GM21447 (cell line): ENCODE data around the gene CYTL1.
"Not testable (repeated sequence)": the region's sequence is repeated elsewhere in the genome, so short reads cannot be mapped to it uniquely, and the experiment has no call there.

Experiments
- ATAC-seq: cut with Tn5 transposase; IDR thresholded peaks from one replicate; pipeline ENCODE4 v1.9.1; 2021; ENCODE audit not compliant: unreplicated experiment

Gene CYTL1

DNA sequence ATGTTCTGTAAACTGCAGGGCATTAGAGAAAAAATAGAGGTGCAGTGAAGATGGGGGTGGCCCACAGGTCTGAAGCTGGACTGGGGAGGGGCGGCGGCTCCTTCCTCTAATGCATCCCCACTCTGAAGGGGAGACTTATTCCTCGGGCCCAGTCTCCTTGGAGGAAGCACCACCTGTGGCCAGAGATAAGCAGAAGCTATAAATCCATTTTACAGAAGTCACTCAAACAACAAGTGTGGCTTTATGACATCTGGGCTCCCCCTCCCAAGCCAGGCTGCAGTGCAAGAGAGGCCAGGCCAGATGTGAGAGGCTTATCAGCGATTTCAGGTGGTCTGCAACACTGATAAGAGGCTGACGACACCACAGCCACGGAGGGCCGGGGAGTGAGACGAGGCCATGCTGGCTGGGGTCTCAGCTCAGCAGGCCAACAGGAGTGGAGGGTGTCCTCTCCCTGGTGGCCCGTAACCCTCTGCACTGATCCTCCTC, 15.8 kb downstream of the CYTL1 start:
- ATAC-seq = no peak

DNA sequence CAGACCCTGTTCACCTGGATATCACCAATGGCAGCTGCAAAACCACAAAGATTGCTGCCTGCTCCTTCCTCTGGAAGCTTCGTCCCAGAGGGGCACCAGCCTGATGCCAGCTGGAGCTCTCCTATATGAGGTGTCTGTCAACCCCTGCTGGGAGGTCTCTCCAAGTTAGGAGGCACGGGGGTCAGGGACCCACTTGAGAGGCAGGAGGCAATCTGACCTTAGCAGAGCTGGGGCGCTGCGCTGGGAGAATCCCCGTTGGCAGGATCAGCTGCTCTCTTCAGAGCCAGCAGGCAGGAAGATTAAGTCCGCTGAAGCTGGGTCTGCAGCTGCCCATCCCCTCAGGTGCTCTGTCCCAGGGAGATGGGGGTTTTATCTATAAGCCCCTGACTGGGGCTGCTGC, 17.6 kb downstream of the CYTL1 start:
- not testable (repeated sequence) for ATAC-seq

DNA sequence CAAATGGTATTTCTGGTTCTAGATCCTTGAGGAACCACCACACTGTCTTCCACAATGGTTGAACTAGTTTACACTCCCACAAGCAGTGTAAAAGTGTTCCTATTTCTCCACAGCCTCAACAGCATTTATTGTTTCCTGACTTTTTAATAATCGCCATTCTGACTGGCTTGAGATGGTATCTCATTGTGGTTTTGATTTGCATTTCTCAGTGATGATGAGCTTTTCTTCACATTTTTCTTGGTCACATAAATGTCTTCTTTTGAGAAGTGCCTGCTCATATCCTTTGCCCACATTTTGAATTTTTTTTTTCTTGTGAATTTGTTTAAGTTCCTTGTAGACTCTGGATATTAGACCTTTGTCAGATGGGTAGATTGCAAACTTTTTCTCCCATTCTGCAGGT, 22.3 kb downstream of the CYTL1 start:
- ATAC-seq = not testable (repeated sequence)

DNA sequence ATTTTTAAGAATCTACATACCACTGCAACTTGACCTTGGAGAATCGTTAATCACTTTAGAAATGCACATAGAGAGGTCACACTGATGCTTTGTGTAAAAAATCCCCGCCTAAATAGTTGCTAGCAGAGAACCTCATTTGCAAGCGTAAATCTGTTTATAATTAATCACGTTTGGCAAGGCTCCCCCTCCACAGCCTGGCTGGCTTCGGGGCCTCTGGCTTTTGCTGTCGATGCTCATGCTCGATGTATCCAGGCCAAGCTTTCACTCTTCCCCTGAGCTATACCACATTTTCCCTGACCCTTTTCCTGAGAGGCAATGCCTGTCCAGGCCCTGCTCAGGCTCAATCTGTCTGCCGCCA, 23.4 kb downstream of the CYTL1 start:
- ATAC-seq = no peak

DNA sequence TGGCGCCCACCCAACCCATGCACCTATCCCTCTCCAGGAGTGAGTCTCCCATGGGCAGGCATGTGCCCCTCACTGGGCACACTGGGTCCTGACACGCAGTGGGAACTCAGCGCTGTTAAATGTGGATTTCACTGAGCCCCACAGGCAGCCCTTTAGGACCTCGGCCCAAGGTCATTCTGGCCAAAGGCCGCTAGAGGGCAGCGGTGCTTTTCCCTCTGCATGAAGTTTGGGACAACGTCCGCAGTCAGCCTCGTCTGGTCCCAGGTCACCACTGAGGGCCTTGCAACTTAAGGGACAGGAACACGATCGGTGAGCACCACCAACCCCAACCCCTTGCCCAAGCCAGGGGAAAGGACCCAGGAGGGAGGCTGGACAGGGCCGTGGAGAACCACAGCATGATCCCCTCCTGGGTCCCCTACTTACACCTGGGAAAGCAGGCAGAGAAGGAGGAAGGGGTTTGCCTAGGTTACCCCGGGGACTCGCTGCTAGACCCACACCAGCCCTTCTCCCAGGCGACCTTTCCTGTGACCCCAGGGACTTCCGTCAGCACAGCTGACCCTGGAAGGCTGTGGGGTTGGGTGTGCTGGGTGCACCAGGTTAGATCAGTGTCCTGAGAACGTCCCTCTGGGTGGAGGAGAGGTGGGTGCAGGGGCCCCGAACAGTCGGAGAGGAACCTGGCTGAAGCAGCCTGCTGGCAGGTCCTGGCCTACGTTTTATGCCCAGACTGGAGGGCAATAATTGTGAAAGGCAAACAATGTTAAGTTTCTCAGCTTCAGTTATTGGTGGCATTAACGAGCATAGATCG, 24.0 kb downstream of the CYTL1 start:
- ATAC-seq = no peak

DNA sequence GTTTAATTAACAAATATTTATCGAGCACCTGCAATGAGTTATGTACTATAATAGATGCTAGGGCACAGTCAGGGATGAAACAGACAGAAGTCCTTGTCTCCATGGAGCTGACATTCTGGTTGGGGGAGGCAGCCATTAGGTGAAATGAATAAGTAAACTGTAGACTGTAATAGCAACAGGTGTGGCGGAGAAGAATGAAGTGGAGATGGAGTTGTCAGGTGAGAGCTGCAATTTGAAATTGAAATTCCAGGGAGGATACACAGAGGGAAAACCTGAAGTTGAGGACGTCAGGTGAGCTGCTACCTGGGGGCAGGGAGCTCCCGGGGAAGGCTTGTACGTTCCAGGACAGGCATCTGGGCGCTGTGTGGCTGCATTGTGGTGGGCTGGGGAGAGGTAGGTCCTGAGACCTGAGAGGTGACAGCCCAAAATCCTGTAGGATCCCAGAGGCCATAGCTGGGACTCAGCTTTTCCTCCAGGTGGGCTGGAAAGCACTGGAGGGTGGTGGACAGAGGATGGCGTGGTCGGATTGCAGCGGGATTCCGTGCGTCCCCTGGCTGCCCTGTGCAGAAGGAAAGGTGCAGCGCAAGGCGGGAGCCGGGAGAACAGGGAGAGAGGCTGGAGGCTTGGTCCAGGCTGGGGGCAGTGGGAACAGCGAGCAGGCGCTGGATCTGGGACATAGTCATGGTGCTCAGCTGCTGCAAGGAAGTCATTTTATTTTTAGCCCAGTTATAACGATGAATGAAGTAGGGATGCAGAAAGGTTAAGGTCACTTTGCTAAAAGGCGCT, 24.8 kb downstream of the CYTL1 start:
- ATAC-seq = no peak

GRCh38 chr4:4992833-4993232, 26.4 kb downstream of the CYTL1 start:
- no peak for ATAC-seq

DNA sequence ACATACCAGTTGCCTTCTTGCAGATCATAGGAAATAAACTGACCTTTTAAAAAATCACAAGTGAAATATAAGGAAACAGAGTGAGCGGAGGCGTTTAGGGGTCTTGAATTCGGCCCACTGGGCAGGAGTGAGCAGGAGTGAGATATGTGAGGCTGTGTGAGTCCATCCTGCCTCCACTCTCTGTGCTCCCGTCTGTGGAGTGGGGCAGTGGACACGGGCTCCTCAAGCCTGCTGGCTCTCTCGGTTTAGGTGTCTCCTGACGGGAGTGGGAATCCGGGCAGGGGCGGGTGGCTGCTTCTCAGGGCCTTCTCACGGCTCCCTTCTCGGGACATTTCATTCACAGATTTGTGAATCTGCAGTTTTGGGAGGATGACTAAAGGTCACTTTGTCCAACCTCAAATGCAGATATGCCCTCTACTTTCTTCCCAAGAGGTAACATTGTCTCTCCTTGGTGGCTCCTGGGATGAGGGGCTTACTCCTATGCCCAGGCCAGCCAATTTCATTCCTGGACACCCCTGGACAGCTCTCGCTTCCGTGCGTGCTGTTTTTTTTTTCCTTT, 27.6 kb downstream of the CYTL1 start:
- no peak for ATAC-seq

GRCh38 chr4:4990857-4991540, 28.3 kb downstream of the CYTL1 start:
- no peak for ATAC-seq

DNA sequence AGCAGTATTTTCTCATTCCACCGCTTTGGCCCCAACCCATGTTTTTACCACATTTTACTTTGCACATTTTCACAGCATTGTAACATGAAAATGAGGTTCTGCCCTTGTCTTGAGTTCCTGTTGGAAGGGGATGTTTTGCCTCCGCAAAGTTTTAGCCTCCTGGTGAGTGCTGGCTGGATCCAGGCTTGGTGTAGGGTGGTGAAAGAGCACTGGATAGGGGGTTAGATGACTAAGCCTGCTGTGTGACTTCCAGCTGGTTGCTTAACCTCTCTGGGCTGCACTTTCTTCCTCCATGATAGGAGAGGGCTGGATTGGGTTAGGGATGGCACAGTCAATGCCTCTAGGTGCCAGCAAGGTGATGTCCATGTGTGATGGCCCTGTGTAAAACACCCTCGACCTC, 28.9 kb downstream of the CYTL1 start:
- ATAC-seq = no peak

GRCh38 chr4:4989083-4989622, 30.1 kb downstream of the CYTL1 start:
- no peak for ATAC-seq

DNA sequence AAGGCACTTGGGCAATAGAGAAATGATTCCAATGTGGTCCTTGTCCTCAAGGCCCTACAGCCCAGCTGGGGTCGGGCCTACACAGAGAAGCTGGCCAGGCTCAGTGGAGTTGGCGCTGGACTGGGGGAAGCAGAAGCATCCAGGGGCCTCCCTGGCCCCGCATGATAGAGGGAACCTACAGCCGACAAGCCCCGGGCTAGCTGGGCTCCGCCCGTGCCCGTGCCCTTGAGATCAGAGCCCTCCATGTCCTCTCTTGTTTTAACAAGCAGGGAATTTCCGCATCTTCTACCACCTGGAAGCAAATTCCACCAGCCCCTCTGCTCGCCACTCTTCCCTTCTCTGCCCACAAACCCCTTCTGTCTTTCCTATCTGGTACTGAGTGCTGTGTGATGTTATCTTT, 31.6 kb downstream of the CYTL1 start:
- no peak for ATAC-seq

DNA sequence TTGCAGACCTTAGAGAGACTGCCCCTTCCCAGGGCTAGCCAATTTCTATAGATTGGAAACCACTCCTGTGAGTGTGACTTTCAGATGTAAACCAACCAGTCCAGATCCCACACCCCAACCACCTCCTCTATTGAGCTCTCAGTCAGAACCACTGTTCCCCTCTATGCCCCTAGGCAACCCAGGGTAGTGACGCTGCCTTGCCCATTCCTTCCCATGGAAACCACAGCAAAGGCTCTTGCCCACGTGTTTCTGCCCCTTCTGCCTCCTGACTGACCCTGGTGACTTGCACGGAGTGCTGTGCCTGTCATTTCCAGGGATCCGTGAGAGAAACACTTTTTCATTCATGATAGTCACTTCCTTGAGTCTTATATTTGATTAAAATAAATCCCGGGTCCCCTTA, 32.4 kb downstream of the CYTL1 start:
- no peak for ATAC-seq

GRCh38 chr4:4985844-4986243, 33.4 kb downstream of the CYTL1 start:
- ATAC-seq = no peak

DNA sequence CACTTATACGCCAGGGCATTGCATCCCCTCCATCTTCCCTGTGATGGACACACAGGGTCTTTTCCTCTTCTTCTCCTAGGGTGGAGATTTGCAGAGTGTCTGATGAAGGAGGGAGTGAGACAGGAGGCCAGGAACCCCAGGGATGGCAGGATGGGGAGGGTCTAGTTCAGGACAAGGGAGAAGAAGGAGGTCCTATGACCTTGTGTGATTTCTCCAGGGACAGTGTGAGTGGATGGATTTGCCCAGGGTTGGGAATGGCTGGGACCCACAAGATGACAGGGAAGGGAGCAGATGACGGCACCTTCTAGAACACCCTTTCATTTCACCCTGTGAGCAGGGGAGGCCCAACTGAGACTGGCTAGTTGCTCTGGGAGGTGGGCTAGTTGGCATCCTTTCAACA, 34.2 kb downstream of the CYTL1 start:
- ATAC-seq = no peak

DNA sequence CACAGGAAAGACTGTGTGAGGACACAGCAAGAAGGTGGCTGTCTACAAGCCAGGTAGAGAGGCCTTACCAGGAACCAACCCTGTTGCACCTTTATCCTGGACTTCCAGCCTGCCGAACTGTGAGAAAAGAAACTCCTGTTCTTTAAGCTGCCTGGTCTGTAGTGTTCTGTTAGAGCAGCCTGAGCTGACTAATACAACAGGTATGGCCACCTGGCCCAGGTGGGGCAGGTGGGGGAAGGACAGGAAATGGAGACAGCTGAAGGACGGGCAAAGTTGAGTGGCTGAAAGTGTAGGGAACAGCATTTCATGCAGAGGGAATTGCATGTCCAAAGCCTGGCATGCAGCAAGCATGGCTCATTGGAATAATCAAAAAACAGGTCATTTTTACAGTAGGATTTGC, 35.1 kb downstream of the CYTL1 start:
- no peak for ATAC-seq

DNA sequence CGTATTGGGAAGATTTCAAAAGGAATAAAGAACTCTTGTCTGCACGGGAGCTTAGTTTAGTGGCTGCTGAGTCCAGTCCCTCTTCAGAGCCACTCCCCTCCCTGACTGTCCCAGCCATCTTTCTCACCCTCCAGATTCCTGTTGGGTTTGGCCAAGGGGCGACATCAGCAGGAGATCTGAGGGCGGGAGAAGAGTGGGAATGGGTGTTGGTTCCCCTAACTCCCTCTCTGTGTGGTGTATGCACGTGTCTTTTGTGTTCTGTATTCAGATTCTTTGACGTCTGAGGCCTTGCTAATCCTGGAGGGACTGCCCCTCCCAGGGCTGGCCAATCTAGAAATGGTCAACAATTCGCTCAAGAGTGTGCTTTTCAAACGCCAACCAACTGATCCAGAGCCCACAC, 37.4 kb downstream of the CYTL1 start:
- ATAC-seq = no peak

DNA sequence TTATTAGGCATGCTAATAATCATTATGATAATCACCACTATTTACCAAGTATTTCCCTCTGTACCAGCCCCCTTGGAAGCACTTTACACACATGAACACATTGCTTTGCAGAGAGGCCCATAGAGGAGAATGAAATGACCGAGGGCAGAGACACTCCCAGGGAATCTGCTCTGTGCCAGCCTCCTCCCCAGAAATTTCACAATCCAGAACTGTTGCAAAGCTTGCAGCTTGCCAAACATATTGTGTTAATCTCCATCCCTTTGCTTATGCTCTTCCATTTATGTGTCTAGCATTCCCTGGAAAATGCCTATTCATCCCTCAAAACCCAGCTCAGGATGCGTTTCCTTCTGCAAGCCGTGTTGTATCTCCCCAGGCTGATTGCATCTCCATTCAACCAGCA, 37.8 kb downstream of the CYTL1 start:
- ATAC-seq = no peak

DNA sequence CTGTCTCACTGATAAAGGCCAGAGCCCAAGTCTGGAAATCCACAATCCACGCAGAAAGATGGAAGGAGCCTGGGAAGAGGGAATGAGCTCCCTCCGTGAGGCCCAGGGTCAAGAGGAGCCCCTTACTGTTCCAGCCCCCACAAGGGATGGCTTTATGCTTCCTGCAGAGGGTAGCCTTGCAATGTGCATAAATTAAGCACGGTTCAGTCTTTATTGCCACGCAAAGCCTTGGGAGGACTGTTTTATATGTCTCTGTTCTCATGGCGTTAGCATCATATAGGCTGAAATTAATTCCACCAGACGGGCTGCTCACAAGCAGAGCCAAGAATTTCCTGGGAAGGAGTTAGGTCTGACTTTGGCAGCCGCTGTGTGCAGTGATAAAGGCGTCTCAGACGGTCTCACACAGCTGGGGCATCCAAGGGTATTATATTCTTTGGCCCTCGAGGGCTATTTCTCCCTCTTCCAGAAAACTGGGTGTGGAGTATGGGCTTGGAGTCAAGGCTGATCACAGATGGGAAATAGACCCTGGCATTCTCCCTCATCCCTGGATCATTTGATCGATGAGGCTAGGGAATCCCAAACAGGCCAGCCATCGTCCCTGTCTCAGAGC, 38.5 kb downstream of the CYTL1 start:
- ATAC-seq = no peak

- ATAC-seq = no peak
Observed at GRCh38 chr4:4979971-4980370, 39.3 kb downstream of the CYTL1 start.

GRCh38 chr4:4974727-4975126, 44.5 kb downstream of the CYTL1 start:
- ATAC-seq = no peak
